GM19099 (cell line): ENCODE results near the gene DUS1L.

Experiments
- POLR2A ChIP-seq: IDR thresholded peaks from 3 replicates; pipeline ENCODE4 v1.6.1; 2011; ENCODE audit warnings: low read depth; ENCODE audit not compliant: insufficient read length; ENCODE audit errors: extremely low read depth

Gene DUS1L

GRCh38 chr17:82095777-82096708 lies 30.4 kb upstream of the DUS1L start:
- no peak for TF ChIP-seq POLR2A

DNA sequence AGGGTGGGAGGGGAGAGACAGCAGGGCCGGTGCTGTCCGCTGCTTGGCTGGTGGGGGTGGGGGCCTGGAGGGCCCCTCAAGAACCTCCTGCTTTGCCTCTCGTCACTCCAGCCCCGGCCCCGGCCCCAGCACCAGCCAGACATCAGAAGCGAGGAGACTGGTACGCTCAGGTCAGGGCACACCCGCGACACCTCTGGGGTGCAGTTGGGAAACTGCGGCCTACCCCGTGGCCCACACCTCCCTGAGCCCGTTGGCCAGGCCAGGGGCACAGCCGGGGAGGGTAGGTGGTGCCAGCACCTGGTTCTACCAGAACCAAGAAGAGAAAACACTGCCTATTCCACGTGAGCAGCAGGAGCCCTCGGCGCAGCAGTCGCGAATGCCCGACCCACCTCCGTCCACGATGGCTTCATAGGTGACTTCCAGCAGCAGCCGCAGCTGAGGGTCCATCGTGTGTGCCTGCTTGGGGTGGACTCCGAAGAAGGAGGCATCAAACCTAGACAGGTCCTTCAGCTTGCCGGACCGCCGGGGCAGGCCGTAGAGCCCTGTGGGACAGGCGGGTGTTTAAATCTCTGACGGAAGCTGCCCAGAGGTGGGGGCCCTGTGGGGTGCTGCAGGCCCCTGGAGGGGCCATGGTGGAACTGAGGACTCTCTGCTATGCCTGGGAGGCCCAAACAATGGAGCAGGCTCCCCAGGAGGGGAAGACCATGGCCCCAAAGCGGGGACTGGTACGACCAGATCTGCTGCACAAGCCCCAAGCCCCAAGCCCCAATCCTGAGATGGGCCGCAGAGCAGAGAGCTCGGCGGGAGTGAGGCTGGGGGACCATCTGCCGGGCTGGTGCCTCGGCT lies 29.6 kb upstream of the DUS1L start:
- TF ChIP-seq POLR2A, result no peak

- TF ChIP-seq POLR2A, result no peak
Measured at GRCh38 chr17:82092995-82093751, 27.6 kb upstream of the DUS1L start.

GRCh38 chr17:82092628-82092994 lies 27.0 kb upstream of the DUS1L start:
- no peak for TF ChIP-seq POLR2A

DNA sequence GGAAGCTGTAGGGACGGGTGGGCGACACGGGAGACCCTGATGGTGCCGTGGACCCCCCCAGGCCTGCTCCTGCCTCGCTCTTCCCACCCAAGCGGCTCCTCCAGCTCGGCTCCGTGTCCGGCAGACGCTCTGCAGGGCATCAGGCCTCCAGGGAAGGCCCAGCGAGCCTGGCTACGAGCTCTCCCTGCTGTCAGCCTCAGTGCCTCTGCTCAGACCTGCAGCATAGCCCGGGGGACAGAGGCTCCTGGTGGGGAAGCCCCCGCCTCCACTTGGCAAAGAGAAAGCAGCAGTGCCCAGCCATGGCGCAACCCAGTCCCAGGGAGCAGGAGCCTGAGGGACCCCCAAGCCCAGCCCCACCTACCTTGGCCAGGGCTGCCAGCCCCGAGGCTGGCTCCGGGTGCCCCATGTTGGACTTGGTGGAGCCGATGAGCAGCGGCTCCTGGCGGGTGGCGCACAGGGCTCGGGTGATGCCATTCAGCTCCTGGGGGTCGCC lies 26.5 kb upstream of the DUS1L start:
- no peak for TF ChIP-seq POLR2A

- no peak for TF ChIP-seq POLR2A
Measured at GRCh38 chr17:82091264-82092066, 25.9 kb upstream of the DUS1L start.

- no peak for TF ChIP-seq POLR2A
Measured at GRCh38 chr17:82090549-82091263, 25.1 kb upstream of the DUS1L start.

GRCh38 chr17:82089723-82090548 lies 24.3 kb upstream of the DUS1L start:
- no peak for TF ChIP-seq POLR2A

GRCh38 chr17:82088838-82089722 lies 23.5 kb upstream of the DUS1L start:
- TF ChIP-seq POLR2A, result no peak

GRCh38 chr17:82087961-82088837 lies 22.6 kb upstream of the DUS1L start:
- TF ChIP-seq POLR2A, result no peak
